Pons (tissue), 1 donor: ENCODE data around the gene NKG7.

ENCODE experiments used
- DNase-seq: peaks from one replicate; pipeline ENCODE4 v3.0.0-alpha.2; 2016; ENCODE audit warnings: low spot score

NKG7 gene

GRCh38 chr19:51337141-51337860 is 35.2 kb downstream of the NKG7 start:
- DNase-seq = no peak

DNA sequence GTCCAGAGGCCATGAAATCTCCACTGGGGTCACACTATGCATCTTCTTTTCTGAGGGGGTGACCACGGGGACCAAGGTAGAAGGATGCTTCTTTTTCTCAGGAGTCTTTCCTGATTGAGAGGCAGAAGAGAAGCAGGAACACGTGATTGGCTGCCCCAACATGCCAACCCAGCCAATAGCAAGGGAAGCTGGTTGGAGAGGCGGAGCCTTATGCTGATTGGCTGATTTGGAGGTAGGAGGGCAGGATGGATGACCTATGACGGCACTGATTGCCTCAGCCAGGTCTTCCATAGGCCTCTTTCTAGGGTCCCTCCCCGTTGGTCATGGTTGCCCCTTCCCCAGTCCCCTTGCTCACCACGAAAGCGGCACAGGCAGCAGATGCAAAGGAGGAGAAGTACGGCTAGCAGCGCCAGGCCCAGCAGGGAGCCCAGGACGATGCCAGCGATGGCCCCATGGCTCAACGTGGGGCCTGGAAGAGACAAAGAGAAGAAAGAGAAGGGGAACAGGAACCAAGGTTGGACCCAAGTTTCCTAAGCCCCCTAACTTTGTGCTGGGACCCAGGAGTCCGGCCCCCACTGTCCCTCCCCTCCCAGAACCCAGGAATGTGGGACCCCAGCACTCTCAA is 38.5 kb downstream of the NKG7 start:
- no peak for DNase-seq

- DNase-seq = no peak
These were observed 40.7 kb downstream of the NKG7 start for GRCh38 chr19:51331716-51332115.

DNA sequence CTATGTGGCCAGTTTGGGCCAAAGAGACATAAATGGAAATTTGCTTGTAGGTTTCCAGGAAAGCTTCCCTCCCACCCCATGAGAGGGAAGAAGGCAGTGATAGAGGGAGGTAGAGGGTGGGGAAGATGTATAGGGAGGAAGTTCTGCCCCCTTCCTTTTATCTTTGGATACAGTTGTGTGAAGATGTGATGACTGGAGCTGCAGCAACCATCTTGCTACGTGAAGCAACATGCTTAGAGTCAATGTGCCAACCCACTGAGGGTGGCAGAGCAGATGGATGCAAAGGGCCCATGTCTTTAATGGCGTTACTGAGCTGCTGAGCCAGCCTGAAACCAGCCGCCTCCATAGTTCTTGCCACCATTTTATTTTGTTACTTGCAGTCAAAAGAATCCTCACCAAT is 41.3 kb downstream of the NKG7 start:
- DNase-seq = no peak

DNA sequence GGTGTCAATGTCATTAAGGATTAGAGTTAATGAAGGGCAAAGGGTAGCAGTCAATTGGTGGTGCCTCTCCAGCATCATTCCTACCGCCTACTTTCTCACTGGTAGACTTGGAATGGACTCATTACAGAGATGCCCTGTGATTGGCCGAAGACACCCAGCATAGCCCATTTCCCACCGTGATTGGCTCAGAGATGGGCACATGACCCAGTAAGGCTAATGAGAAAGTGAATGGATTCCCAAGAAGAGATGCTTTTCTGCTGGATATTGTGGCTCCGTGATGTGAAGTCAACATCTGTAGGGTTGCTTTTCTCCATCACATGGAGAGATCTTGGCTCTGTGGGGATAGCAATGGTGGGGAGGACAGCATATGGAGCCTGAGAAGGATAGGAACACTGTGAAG is 42.1 kb downstream of the NKG7 start:
- no peak for DNase-seq

DNA sequence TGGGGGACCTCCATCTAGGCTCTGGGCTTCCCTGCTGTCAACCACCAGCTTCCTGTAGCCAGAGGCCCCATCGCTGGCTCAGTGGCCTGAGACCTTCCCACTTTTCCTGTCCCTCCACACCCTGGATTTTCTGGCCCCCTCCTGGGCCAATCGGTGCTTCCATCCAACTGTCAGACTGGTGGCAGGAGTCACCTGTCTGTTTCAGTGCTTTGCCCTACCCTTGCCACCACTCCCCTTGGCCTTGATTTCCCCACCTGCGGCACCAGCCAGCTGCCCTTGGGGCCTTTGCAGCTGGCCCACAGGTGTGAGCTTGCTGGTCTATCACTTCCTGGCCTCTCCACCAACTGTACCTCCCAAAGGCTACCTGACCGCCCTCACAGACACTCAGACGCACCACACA is 43.0 kb downstream of the NKG7 start:
- DNase-seq = no peak

GRCh38 chr19:51327066-51328001 is 45.1 kb downstream of the NKG7 start:
- DNase-seq = no peak

DNA sequence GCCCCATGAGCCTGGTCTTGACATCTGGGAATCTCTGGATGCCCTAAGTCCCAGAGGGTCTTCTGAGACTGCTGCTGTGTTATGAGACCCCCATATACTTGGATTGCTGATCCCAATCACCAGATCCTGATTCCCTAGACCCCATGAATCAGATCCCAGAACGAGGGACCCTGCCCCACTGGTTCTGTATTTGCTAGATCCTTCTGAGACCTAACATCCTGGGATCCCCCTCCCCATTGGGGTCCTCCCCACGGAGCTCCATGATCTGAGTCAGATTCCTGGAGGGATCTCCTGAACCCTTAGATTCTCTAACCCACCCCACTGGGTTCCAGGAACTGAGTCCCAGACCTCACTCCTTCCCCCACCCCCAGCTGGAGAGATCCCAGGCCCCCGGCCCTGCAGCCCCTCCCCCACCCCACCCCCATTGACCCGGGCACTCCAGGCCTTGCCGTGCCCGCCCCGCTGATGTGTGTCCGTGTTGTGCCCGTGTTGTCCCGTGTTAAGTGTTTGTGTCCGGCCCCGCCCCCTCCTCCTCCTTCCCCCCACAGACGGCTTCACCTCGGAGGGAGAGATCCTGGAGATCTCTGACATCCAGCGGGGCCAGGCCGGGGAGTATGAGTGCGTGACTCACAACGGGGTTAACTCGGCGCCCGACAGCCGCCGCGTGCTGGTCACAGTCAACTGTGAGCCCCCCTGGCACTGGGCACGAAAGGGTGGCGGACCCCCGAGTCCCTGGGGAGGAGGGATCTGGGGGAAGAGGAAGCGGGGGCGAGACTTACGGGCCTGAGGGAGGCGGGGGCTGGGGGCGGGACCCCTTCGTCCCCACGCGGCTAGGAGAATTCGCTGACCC is 46.0 kb downstream of the NKG7 start:
- no peak for DNase-seq

DNA sequence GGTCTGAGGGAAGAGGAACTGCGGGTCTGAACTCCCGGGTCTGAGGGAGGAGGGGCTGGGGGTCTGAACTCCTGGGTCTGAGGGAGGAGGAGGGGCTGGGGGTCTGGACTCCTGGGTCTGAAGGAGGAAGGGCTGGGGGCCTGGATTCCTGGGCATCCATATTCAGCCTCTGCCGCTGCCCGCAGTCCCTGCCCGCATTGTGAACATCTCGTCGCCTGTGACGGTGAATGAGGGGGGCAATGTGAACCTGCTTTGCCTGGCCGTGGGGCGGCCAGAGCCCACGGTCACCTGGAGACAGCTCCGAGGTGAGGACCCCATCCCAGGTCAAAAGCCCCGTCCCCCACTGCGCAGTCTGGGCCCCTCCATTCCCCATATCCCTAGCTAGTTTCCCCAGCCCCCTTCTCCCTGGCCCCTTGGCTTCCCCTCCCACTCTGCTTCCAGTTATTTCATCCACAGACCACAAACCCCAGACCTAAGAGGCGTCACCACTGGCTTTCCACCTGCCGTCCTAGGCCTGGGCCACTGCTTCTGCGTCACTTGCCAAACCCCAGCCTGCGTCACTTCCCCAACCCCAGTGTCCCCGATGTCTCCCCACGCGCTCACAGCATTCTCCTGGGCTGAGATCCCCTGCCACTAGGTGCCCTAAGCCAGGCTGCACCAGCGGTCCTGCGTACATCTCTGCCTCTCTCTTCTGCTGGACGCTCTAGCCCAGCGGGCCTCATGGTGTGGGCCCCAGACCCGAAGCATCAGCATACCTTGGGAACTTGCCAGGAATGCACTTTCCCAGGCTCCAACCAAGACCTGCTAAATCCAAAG is 47.1 kb downstream of the NKG7 start:
- no peak for DNase-seq

GRCh38 chr19:51324167-51324481 is 48.3 kb downstream of the NKG7 start:
- no peak for DNase-seq

- DNase-seq = no peak
These were observed 48.8 kb downstream of the NKG7 start for GRCh38 chr19:51323481-51324166.

GRCh38 chr19:51321799-51322198 is 50.7 kb downstream of the NKG7 start:
- no peak for DNase-seq
